Muscle of back (tissue), 11 donors: ENCODE results near the gene CPNE7. TPM values are rescaled to one million over a fixed set of nuclear protein-coding genes. Genes with fewer than 3 reads are reported as not detected.

ENCODE experiments used
- DNase-seq, 3 donors: peaks; one replicate each; pipeline versions ENCODE4 v3.0.0 to v3.0.0-alpha.2; 2013
- polyA plus RNA-seq, 10 donors: library from polyadenylated mRNA; unstranded; fragments of 120-200 nt; gene quantifications; one replicate each; pipeline ENCODE4 v1.2.1, GENCODE V29; 2013; ENCODE audit not compliant: insufficient read length in 10 of 10

CPNE7 gene
- polyA plus RNA-seq, 10 donors: 0.23 to 0.59 (median 0.33) TPM; not detected in 3

GRCh38 chr16:89602273-89602951, 26.9 kb downstream of the CPNE7 start:
- DNase-seq: peak in 2 of 3 donors; percentile 45 to 63

DNA sequence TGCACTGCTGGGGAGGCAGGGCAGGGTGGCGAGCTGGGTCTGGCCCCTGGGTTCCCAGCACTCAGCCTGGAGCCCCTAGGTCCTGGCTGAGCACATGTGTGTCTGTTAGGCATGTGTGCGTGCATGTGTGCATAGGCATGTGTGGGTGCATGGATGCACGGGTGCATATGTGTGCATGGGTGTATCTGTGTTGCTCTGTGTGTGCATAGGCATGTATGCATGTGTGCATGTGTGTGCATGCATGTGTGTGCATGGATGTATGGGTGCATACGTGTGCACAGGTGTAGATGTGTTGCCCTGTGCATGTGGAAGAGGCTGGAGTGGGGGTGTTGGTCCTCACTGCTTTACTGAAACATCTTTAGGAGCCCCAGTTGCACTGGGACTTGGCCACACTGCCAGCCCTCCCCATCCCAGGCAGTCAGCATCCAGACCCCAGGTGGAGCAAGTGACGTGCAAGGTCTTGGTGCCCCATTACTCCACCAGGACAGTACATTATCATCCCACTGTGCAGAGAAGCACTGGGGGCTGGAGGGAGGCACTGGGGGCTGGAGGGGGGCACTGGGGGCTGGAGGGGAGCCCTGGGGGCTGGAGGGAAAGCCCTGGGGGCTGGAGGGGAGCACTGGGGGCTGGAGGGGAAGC, 27.5 kb downstream of the CPNE7 start:
- no peak for DNase-seq

- no peak for DNase-seq
Observed at GRCh38 chr16:89604764-89605163, 29.2 kb downstream of the CPNE7 start.

GRCh38 chr16:89605186-89605970, 29.8 kb downstream of the CPNE7 start:
- no peak for DNase-seq

DNA sequence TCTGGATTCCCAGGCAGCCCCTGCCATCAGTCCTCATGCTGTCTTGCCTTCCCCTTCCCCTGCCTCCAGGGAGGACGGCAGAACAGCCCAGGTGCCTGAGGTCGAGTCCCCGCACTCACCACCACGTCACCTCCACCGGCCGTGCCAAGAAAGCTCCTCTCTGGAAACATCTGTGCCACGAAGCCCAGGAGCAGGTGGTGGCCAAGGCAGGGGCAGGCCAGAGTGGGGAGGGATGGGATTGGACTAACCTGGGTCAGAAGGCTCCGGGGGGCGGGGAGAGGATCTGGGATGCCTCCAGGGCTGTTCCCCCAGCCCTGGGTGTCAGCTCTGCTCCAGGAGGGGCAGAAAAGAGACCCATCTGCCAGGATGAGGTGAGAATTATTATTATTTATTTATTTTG, 30.4 kb downstream of the CPNE7 start:
- DNase-seq: no peak

DNA sequence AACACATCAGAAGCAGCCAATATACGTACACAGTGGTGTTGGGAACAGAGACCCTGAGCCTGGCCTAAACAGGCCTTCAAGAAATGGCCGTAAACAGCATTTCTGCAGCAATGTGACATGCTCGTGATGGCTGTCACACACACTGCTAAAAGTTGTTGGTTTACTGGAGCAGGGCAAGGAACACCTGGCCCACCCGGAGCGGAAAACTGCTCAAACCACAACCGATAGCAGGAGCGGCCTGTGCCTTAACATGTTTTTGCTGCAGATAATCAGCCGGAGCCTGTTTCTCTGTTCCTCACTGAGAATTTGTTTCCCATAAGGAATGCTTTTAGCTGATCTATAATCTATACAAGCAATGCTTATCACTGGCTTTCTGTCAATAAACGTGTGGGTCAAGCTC, 31.9 kb downstream of the CPNE7 start:
- no peak for DNase-seq

- no peak for DNase-seq
Observed at GRCh38 chr16:89607937-89608740, 32.6 kb downstream of the CPNE7 start.

- no peak for DNase-seq
Observed at GRCh38 chr16:89610108-89610453, 34.5 kb downstream of the CPNE7 start.

GRCh38 chr16:89612415-89613166, 37.0 kb downstream of the CPNE7 start:
- no peak for DNase-seq

GRCh38 chr16:89613231-89613953, 37.8 kb downstream of the CPNE7 start, which contains the start of gene DPEP1:
Gene DPEP1 (plus strand): TSS chr16:89613642. CDS start chr16:89630411, 16,769 bp downstream.
- no peak for DNase-seq

- no peak for DNase-seq
Observed at GRCh38 chr16:89613954-89614459, 38.4 kb downstream of the CPNE7 start.

DNA sequence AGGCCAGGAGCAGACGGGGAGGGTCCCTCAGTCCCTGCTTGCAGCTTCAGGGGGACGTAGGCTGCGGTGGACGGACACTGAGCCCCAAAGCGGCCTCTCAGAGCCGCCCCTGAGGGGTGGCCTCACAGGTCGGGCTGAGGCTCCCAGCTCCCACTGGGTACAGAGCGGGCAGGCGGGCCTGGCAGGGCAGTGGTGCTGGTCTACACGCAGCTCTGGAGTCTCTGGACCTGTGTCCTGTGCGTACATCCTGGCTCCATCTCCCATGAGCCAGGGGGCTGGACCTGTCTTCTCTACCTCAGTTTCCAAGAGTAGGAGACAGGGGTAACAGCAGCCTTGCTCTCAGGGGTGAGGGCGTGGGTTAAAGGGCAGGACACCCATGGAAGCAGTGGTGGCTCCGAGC, 39.6 kb downstream of the CPNE7 start:
- DNase-seq: no peak

- DNase-seq: no peak
Observed at GRCh38 chr16:89615596-89616090, 40.1 kb downstream of the CPNE7 start.

- no peak for DNase-seq
Observed at GRCh38 chr16:89616623-89617022, 41.1 kb downstream of the CPNE7 start.

DNA sequence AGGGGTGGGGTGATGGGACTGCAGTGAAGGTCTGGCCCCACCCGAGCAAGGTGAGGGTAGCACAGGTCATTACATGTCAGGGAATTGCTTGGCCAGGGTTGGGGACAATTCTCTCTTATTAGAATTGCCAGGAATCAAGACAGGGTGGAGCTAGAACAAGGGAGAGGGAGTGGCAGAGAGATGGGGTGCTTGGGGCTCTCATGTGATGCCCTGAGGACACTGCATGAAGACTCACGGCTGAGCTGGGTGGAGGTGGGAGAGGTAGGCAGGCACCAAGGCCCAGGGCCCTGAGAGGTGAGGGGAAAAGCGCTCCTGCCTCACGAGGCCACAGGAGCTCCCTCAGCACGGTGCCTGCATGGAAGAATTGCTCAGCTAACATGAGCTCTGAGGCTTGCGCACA, 41.5 kb downstream of the CPNE7 start:
- no peak for DNase-seq

DNA sequence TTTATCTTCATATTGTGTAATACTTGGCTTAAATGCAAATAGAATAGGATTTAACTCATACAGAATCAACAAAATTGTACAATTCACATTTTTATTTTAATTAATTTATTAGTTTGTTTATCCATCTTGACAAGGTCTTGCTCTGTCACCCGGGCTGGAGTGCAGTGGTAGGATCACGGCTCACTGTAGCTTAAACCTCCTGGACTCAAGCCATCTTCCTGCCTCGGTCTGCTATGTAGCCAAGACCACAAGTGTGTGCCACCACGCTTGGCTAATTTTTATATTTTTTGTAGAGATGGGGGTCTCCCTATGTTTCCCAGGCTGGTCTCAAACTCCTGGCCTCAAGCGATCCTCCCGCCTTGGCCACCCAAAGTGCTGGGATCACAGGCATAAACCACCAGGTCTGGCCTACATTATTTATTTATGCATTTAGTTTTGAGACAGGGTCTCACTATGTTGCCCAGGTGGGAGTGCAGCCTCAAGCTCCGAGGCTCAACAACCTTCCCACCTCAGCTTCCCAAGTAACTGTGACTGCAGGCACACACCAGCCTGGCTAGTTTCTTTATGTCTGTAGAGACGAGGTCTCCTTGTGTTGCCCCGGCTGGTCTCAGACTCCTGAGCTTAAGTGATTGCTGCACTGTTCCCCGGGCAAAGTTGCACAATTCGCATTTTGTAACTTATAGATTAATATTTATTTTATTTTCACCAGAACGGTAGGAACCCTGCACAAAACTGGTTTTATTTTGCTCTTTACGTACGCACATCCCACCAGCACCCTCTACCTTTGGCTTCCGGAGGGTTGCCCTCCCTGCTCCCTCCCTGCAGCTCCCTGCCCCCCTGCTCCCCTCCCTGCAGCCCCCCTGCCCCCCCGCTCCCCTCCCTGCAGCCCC, 42.8 kb downstream of the CPNE7 start:
- no peak for DNase-seq

DNA sequence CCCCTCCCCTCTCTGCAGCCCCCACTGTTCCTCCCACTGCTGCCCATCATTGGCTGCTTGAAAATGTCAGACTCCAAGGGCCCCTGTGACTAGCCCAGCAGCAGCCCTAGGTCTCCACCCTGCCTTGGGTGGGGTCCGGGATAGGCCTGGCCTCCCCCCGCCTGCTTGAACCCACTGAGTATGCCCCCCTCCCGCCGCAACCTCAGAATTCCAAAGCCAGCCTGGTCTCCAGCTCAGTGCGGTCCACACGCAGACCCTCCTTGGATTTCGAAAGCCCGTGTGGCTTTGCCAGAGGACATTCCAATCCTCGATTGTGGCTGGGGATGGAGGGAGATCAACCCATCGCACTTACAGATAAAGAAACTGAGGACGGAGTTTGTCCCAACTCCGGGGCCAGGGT, 44.3 kb downstream of the CPNE7 start:
- DNase-seq: no peak

DNA sequence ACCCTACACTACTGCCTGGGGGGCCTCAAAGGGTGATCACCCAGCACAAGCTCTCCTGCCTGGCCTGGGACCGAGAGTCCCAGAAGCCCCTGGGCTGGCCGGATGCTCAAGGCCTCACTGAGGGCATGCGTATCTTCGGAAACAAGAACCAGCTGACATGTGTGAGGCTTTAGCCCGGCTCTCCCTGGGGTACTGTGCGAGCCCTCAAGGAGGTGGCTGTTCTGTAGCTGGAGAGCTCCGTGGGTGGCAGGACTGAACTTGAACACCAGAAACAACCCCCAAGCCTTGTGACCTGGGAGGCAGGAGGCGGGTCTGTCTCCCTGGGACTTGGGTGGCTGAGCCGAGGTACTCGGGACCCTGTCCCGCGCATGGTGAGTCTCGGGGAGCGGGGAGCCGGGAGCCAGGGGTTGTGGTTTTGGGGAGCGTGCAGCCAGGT, 44.9 kb downstream of the CPNE7 start:
- DNase-seq: no peak

DNA sequence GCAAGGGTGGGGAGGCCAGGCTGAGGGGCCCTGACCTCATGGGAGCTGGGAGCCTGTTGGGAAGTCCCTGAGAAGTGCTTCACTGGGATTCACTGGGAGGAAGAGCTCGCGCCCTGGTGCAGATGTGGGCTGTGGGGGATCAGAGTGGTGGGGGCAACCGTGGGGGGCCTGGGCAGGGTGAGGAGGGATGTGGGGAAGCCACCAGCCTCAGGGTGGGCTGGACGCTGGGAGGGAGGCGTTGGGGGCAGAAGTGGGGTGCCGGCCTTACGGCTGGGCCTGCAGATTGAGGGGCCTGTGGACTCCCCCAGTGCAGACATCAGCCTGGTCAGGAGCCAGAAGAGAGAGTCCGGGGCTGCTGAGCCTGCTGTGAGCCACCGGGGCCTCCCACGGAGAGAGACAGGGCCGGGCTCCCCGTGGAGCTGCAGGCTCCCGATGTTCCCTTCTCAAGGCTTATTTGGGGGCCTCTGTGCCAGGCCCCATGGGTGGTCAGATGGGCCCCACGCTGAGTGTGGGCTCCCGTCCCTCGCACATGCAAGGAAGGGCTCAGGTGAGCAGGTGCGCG, 45.7 kb downstream of the CPNE7 start:
- DNase-seq: no peak
